Measurements from ENCODE around the gene KCNQ4. TPM values are rescaled to one million over a fixed set of nuclear protein-coding genes. Genes with fewer than 3 reads are reported as not detected.

KCNQ4 gene
- total and polyA plus RNA-seq, 2 of the 13 experiments (the other 11 are each of a cell fraction or from before 2014, with no cell fraction given), result 0.02 to 0.09 TPM

DNA sequence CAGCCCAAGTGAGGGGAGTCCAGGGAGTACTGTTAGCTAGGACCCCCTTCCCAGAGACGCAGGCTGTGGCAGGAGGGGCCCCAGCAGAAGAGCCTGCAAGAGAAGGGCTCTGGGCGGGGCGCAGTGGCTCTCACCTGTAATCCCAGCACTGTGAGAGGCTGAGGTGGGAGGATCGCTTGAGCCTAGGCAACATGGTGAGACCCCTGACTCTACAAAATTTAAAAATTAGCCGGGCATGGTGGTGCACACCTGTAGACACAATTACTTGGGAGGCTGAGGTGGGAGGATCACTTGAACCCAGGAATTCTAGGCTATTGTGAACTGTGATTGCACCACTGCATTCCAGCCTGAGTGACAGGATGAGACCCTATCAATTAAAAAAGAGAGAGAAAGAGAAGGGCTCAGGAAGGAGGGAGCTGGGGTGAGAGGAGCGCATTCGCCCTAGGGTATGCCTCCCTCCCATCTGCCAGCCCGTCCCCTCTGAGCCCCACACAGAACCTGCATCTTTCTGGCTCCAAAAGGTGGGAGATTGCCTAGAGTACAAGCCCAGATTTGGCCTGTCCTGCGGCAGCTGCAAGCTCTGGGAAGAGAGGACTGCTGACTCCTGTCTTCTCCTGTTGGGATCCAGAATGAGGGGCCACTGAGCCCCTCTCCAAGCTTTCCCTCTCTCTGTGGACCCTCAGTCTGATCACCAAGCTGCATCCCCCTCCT, 3.6 kb downstream of the KCNQ4 start:
- H3K36me3 ChIP-seq (replicated peaks in 1 of 2; ENCODE audit: control insufficient read depth in 1 of 2, insufficient read depth in 2 of 2, low read length in 2 of 2), result no peaks in the 10 kb centered on the region
- no TSS peak for BruUV-seq (replicated peaks)
- POLR2A ChIA-PET, result no interaction called here
- in situ Hi-C loops (cut with HindIII; ENCODE audit: extremely low pct_ligation_motif_present, low pct_unique_long_range_greater_than_20kb), result no loop called here
- CTCF ChIA-PET (ENCODE audit: low intra/inter-chr PET ratio, low total read pairs), result no interaction called here
- H3K9me3 ChIP-seq (ENCODE audit: low read length), result no peaks in the 10 kb centered on the region
- no peak overlapping the region for H3K27ac ChIP-seq (ENCODE audit: extremely low read length, insufficient read depth, low read length)
- no peak overlapping the region for H3K4me3 ChIP-seq (replicated peaks in 1 of 3; ENCODE audit: insufficient read depth in 1 of 3, low read depth in 2 of 3, low read length in 3 of 3)
- no peak overlapping the region for H3K4me2 ChIP-seq (ENCODE audit: low read depth, low read length)
- ATAC-seq, result no peak
- DNase-seq (ENCODE audit: low spot score), result no peak
- no peak overlapping the region for H2AFZ ChIP-seq (ENCODE audit: low read length)
- H3K27me3 ChIP-seq (ENCODE audit: control insufficient read depth in 1 of 2, insufficient read depth in 2 of 2, low read length in 2 of 2), result peaks cover 1 to 20% of the 10 kb centered on the region in 2 experiments; a peak in 3 of 5 replicates
- peaks cover 44% of the 10 kb centered on the region for H3K4me1 ChIP-seq (ENCODE audit: insufficient read depth, low read length)
- FAIRE-seq, result no peak
- no peaks in the 10 kb centered on the region for H3K79me2 ChIP-seq (ENCODE audit: insufficient read depth, low read length)
- 77% methylated on average over 9 of the region's 9 CpGs for WGBS (ENCODE audit: low lambda C conversion rate)
- no peak overlapping the region for H3K9ac ChIP-seq (ENCODE audit: insufficient read depth, low read depth, low read length)
- intact Hi-C loops (cut with micrococcal nuclease; ENCODE audit: unreplicated experiment), result loop anchor here (10.0 kb wide), 1 partner anchor 172 kb away; no protein-coding TSS in a partner anchor
- H4K20me1 ChIP-seq (ENCODE audit: insufficient read depth, low read length), result no peaks in the 10 kb centered on the region
- TF ChIP-seq WIZ (CRISPR knock-in tag; IDR thresholded peaks at IDR 0.05) (no peak), NR1H2 (CRISPR knock-in tag; IDR thresholded peaks at IDR 0.05; ENCODE audit: borderline replicate concordance, low read depth) (no peak), TAF1 (CRISPR knock-in tag; IDR thresholded peaks at IDR 0.05) (no peak), NAIF1 (CRISPR knock-in tag; IDR thresholded peaks at IDR 0.05; ENCODE audit: borderline replicate concordance) (no peak), FOXM1 (CRISPR knock-in tag; IDR thresholded peaks at IDR 0.05) (no peak), ELF3 (CRISPR knock-in tag; IDR thresholded peaks at IDR 0.05) (no peak), SNAI1 (CRISPR knock-in tag; IDR thresholded peaks at IDR 0.05; ENCODE audit: borderline replicate concordance) (no peak), ZNF788 (CRISPR knock-in tag; IDR thresholded peaks at IDR 0.05; ENCODE audit: borderline replicate concordance) (no peak), ATM (IDR thresholded peaks at IDR 0.05; ENCODE audit: borderline replicate concordance) (no peak)
- TF ChIP-seq, protein P1, sequence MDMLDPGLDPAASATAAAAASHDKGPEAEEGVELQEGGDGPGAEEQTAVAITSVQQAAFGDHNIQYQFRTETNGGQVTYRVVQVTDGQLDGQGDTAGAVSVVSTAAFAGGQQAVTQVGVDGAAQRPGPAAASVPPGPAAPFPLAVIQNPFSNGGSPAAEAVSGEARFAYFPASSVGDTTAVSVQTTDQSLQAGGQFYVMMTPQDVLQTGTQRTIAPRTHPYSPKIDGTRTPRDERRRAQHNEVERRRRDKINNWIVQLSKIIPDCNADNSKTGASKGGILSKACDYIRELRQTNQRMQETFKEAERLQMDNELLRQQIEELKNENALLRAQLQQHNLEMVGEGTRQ (IDR thresholded peaks at IDR 0.05; ENCODE audit: low read depth, low read length), result no peak
- TF ChIP-seq, protein P1 (CRISPR knock-in tag; IDR thresholded peaks at IDR 0.05; ENCODE audit: borderline replicate concordance), result no peak
- TF ChIP-seq, protein P2, sequence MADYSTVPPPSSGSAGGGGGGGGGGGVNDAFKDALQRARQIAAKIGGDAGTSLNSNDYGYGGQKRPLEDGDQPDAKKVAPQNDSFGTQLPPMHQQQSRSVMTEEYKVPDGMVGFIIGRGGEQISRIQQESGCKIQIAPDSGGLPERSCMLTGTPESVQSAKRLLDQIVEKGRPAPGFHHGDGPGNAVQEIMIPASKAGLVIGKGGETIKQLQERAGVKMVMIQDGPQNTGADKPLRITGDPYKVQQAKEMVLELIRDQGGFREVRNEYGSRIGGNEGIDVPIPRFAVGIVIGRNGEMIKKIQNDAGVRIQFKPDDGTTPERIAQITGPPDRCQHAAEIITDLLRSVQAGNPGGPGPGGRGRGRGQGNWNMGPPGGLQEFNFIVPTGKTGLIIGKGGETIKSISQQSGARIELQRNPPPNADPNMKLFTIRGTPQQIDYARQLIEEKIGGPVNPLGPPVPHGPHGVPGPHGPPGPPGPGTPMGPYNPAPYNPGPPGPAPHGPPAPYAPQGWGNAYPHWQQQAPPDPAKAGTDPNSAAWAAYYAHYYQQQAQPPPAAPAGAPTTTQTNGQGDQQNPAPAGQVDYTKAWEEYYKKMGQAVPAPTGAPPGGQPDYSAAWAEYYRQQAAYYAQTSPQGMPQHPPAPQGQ (CRISPR knock-in tag; IDR thresholded peaks at IDR 0.05; ENCODE audit: borderline replicate concordance), result no peak
- TF ChIP-seq, protein P3, sequence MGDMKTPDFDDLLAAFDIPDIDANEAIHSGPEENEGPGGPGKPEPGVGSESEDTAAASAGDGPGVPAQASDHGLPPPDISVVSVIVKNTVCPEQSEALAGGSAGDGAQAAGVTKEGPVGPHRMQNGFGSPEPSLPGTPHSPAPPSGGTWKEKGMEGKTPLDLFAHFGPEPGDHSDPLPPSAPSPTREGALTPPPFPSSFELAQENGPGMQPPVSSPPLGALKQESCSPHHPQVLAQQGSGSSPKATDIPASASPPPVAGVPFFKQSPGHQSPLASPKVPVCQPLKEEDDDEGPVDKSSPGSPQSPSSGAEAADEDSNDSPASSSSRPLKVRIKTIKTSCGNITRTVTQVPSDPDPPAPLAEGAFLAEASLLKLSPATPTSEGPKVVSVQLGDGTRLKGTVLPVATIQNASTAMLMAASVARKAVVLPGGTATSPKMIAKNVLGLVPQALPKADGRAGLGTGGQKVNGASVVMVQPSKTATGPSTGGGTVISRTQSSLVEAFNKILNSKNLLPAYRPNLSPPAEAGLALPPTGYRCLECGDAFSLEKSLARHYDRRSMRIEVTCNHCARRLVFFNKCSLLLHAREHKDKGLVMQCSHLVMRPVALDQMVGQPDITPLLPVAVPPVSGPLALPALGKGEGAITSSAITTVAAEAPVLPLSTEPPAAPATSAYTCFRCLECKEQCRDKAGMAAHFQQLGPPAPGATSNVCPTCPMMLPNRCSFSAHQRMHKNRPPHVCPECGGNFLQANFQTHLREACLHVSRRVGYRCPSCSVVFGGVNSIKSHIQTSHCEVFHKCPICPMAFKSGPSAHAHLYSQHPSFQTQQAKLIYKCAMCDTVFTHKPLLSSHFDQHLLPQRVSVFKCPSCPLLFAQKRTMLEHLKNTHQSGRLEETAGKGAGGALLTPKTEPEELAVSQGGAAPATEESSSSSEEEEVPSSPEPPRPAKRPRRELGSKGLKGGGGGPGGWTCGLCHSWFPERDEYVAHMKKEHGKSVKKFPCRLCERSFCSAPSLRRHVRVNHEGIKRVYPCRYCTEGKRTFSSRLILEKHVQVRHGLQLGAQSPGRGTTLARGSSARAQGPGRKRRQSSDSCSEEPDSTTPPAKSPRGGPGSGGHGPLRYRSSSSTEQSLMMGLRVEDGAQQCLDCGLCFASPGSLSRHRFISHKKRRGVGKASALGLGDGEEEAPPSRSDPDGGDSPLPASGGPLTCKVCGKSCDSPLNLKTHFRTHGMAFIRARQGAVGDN (CRISPR knock-in tag; IDR thresholded peaks at IDR 0.05), result no peak
- TF ChIP-seq, protein P4, sequence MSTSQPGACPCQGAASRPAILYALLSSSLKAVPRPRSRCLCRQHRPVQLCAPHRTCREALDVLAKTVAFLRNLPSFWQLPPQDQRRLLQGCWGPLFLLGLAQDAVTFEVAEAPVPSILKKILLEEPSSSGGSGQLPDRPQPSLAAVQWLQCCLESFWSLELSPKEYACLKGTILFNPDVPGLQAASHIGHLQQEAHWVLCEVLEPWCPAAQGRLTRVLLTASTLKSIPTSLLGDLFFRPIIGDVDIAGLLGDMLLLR (CRISPR knock-in tag; IDR thresholded peaks at IDR 0.05), result no peak

All from HepG2 (cell line).